Pancreas (tissue), 10 donors: ENCODE measurements around the gene PLPPR3. TPM values are rescaled to one million over a fixed set of nuclear protein-coding genes. Genes with fewer than 3 reads are reported as not detected.

ENCODE experiments used
- ATAC-seq, 4 donors: fragments of 200-7000 bp; cut with Tn5 transposase; one replicate each; pipeline versions ENCODE4 v1.8.0 to v1.9.1; 2020; ENCODE audit warnings: mild to moderate bottlenecking in 4 of 4, moderate library complexity in 4 of 4
- DNase-seq, 6 donors: peaks; one replicate each; pipeline ENCODE4 v3.0.0-alpha.2; 2020
- FAIRE-seq: peaks from 2 replicates; lab custom pipeline; 2012; peaks lifted over from hg19 to GRCh38; lab: Jason Lieb, UNC
- H3K27ac ChIP-seq, 4 donors: fragments of 200-600 bp; sonication (generic); 1 replicate in 3 of 4; 2 replicates in 1 of 4; pipeline versions ENCODE4 v1.5.0 to v1.8.0; 2020
- H3K27me3 ChIP-seq, 4 donors: fragments of 200-600 bp; one replicate each; pipeline ENCODE4 v1.8.0; 2021
- H3K36me3 ChIP-seq, 3 donors: fragments of 200-600 bp; sonication (generic) in 1 of 3; one replicate each; pipeline versions ENCODE4 v1.5.0 to v1.8.0; 2020 to 2021
- H3K4me1 ChIP-seq, 3 donors: fragments of 200-600 bp; one replicate each; pipeline ENCODE4 v1.8.0; 2021
- H3K4me3 ChIP-seq, 4 donors: fragments of 200-600 bp; sonication (generic) in 2 of 4; one replicate each; pipeline versions ENCODE4 v1.5.0 to v1.8.0; 2020 to 2021
- H3K9me3 ChIP-seq, 4 donors: fragments of 200-600 bp; one replicate each; pipeline ENCODE4 v1.8.0; 2021
- WGBS, 2 donors: extraction: QIAGEN DNeasy Blood & Tissue Kit; methylation state at CpG; one replicate each; pipeline ENCODE4 v1.1.7; 2013; 5-methylcytosine and 5-hydroxymethylcytosine counted together
- intact Hi-C, 3 donors: fragments of 100-400 bp; cut with DNase I; formaldehyde crosslinking; loops; one replicate each; pipeline versions ENCODE4 v1.11.1 to v1.14.2; 2022
- polyA plus RNA-seq, 2 donors: library from polyadenylated mRNA; stranded (reverse); fragments of 200-250 nt; gene quantifications; one replicate each; pipeline ENCODE4 v1.2.3, GENCODE V29; 2013
- total RNA-seq, 6 donors: library from RNA; stranded (reverse); fragmentation: NEBNext Ultra II Directional in 4 of 6; extraction: Animal tissue kit (Norgen Biotek cat#: 25700) in 4 of 6; gene quantifications; one replicate each; pipeline versions ENCODE4 v1.2.1 to v1.2.4, GENCODE V29; 2021 to 2023
- TF ChIP-seq, protein P1 (sequence below), 4 donors: fragments of 200-600 bp; sonication (generic) in 3 of 4; IDR thresholded peaks; one replicate each; pipeline versions ENCODE4 v1.5.0 to v1.8.0; 2021; ENCODE audit warnings: antibody characterized with exemption in 4 of 4
- donor health status: healthy with polysubstance abuse.
- donor health status: DM: no; HTN: no; CAD: no; lungs with moderate emphysema.
- donor health status: DM: no; HTN: no; CAD: no.
- donor health status: control.
- donor health status: control.
- donor health status: Bipolar disorder and iron deficiency.
- donor health status: DM: yes; HTN: yes; CAD: no.
- donor health status: DM: no; HTN: no; CAD: no.
- donor health status: DM: no; HTN: no; CAD: no.
- donor health status: DM: yes; HTN: yes; CAD: no.

Gene PLPPR3
- total and polyA plus RNA-seq, 8 donors, result 0.05 to 0.38 TPM; not detected in 6

GRCh38 chr19:791007-791566 is 30.7 kb downstream of the PLPPR3 start:
- intact Hi-C loops, result no loop called here
- peaks cover 0 to 3% (median 0%) of the 10 kb centered on the region in 3 donors for H3K4me1 ChIP-seq
- no peak for DNase-seq
- no peaks in the 10 kb centered on the region for H3K9me3 ChIP-seq
- no peak overlapping the region for H3K27ac ChIP-seq
- H3K27me3 ChIP-seq, result no peaks in the 10 kb centered on the region
- WGBS, 2 donors, result 85 to 87% methylated on average over 26 of the region's 26 CpGs
- ATAC-seq, result no peak
- no peaks in the 10 kb centered on the region for H3K36me3 ChIP-seq
- FAIRE-seq, result no peak
- H3K4me3 ChIP-seq, result no peak overlapping the region
- TF ChIP-seq, protein P1, sequence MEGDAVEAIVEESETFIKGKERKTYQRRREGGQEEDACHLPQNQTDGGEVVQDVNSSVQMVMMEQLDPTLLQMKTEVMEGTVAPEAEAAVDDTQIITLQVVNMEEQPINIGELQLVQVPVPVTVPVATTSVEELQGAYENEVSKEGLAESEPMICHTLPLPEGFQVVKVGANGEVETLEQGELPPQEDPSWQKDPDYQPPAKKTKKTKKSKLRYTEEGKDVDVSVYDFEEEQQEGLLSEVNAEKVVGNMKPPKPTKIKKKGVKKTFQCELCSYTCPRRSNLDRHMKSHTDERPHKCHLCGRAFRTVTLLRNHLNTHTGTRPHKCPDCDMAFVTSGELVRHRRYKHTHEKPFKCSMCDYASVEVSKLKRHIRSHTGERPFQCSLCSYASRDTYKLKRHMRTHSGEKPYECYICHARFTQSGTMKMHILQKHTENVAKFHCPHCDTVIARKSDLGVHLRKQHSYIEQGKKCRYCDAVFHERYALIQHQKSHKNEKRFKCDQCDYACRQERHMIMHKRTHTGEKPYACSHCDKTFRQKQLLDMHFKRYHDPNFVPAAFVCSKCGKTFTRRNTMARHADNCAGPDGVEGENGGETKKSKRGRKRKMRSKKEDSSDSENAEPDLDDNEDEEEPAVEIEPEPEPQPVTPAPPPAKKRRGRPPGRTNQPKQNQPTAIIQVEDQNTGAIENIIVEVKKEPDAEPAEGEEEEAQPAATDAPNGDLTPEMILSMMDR (IDR thresholded peaks at IDR 0.05), result no peak

- 87 to 91% methylated on average over 9 of the region's 9 CpGs for WGBS, 2 donors
- Histone ChIP-seq H3K27me3 (no peaks in the 10 kb centered on the region), H3K4me3 (no peak overlapping the region), H3K36me3 (no peaks in the 10 kb centered on the region), H3K4me1 (no peaks in the 10 kb centered on the region), H3K27ac (peak overlapping the region in 1 of 4 donors; percentile 17), H3K9me3 (no peaks in the 10 kb centered on the region)
- intact Hi-C loops, result no loop called here
- ATAC-seq (no peak), DNase-seq (peak in 1 of 6 donors; percentile 8), FAIRE-seq (no peak)
- TF ChIP-seq, protein P1 (IDR thresholded peaks at IDR 0.05), result no peak
These were observed 32.1 kb downstream of the PLPPR3 start for GRCh38 chr19:789701-790060.

DNA sequence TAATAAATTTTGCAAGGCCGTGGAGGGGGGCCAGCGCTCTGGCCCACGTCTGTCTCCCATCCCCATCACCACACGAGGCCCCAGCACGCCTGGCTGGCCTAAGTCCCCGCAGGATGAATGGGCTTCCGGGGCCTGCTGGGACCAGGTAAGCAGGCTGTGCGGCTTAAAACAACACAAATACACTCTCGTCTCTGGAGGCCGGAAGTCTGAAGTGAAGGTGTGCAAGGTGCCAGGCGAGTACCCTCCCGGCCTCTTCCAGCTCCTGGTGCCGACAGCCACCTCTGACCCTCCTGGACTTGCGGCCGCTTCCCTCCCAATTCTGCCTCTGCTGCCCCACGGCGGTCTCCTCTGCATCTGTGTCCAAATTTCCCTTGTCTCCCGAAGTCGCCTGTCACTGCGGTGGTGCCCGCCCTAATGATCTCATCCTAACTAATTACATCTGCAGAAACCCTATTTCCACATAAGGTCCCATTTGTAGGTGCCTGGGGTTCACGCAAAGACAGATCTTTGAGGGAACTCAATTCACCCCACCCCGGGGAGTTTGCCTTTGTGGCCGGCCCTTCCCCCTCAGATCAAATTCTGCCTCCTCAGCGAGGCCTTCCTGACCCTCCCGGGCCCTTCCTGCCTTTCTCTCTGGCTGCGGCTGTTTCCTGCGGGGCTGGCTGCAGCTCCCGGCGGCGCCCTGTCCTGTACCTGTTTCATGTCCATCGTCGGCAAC is 32.6 kb downstream of the PLPPR3 start:
- Histone ChIP-seq H3K27me3 (no peaks in the 10 kb centered on the region), H3K36me3 (no peaks in the 10 kb centered on the region), H3K4me3 (no peak overlapping the region), H3K27ac (peak overlapping the region in 1 of 4 donors; percentile 17), H3K4me1 (no peaks in the 10 kb centered on the region), H3K9me3 (no peaks in the 10 kb centered on the region)
- peak in 1 of 6 donors; percentile 57 for DNase-seq
- TF ChIP-seq, protein P1 (IDR thresholded peaks at IDR 0.05), result no peak
- FAIRE-seq, result no peak
- intact Hi-C loops, result no loop called here
- ATAC-seq, result peak in 2 of 4 donors; percentile 15 to 20
- WGBS, 2 donors, result 63 to 71% methylated on average over 33 of the region's 33 CpGs

- Histone ChIP-seq H3K36me3 (no peaks in the 10 kb centered on the region), H3K4me3 (no peak overlapping the region), H3K27ac (no peak overlapping the region), H3K27me3 (no peaks in the 10 kb centered on the region), H3K4me1 (no peaks in the 10 kb centered on the region), H3K9me3 (no peaks in the 10 kb centered on the region)
- WGBS, 2 donors, result 69 to 80% methylated on average over 11 of the region's 11 CpGs
- ATAC-seq (no peak), DNase-seq (no peak), FAIRE-seq (no peak)
- intact Hi-C loops, result no loop called here
- TF ChIP-seq, protein P1 (IDR thresholded peaks at IDR 0.05), result no peak
These were observed 33.1 kb downstream of the PLPPR3 start for GRCh38 chr19:788686-788982.

GRCh38 chr19:787536-787935 is 34.2 kb downstream of the PLPPR3 start:
- 91 to 92% methylated on average over 16 of the region's 16 CpGs for whole genome bisulfite sequencing, 2 donors
- ATAC-seq (no peak), DNase-seq (peak in 1 of 6 donors; percentile 28), FAIRE-seq (no peak)
- no peaks in the 10 kb centered on the region for H3K4me1 ChIP-seq
- no peak overlapping the region for H3K4me3 ChIP-seq
- intact Hi-C loops, result no loop called here
- no peaks in the 10 kb centered on the region for H3K9me3 ChIP-seq
- H3K36me3 ChIP-seq, result no peaks in the 10 kb centered on the region
- TF ChIP-seq, protein P1 (IDR thresholded peaks at IDR 0.05), result no peak
- H3K27me3 ChIP-seq, result no peaks in the 10 kb centered on the region
- no peak overlapping the region for H3K27ac ChIP-seq
